NCI-H1105 (cell line): ENCODE measurements around the gene OPN1MW2.
"Not testable (repeated sequence)": the region's sequence is repeated elsewhere in the genome, so short reads cannot be mapped to it uniquely, and the experiment has no call there.

ENCODE experiments used
- DNase-seq: peaks from one replicate; lab custom pipeline; 2025; lab: John Stamatoyannopoulos, UW

Gene OPN1MW2

GRCh38 chrX:154219456-154219855 lies at the start of gene OPN1MW2:
Gene OPN1MW2, plus strand, starts transcription at chrX:154219756. Its CDS starts 60 bp downstream, at chrX:154219816.
- DNase-seq: not testable (repeated sequence)

GRCh38 chrX:154172535-154172943 lies 47.0 kb upstream of the OPN1MW2 start:
- not testable (repeated sequence) for DNase-seq

DNA sequence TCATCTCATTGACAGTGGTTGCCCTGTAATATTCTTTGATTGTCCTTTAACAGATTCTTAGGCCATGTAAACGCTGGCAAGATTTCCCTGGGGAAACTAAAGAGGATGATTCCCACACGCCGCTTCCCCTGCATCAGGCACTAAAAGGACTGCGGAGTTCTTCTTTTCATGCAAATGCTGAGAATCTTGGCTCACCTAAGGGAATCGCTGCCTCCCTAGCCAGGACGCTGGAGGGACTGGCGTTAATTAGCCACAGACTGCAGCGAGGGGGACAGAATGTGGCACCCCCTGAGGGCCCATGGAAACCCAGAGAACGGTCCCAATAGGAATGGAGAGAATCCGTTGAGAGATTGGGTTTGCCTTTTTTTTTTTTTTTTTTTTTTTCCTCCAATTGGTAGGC lies 45.2 kb upstream of the OPN1MW2 start:
- DNase-seq: not testable (repeated sequence)

DNA sequence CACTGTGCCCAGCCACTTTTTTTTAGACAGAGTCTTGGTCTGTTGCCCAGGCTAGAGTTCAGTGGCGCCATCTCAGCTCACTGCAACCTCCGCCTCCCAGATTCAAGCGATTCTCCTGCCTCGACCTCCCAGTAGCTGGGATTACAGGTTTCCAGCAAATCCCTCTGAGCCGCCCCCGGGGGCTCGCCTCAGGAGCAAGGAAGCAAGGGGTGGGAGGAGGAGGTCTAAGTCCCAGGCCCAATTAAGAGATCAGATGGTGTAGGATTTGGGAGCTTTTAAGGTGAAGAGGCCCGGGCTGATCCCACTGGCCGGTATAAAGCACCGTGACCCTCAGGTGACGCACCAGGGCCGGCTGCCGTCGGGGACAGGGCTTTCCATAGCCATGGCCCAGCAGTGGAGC lies 37.3 kb upstream of the OPN1MW2 start, which contains the start of gene OPN1MW:
TSS of gene OPN1MW (plus strand) at position 301 of the 400 bp plus-strand sequence. CDS start at position 383, 82 bp downstream.
- DNase-seq: not testable (repeated sequence)

- not testable (repeated sequence) for DNase-seq
These were observed 35.8 kb upstream of the OPN1MW2 start for GRCh38 chrX:154183794-154184193.

DNA sequence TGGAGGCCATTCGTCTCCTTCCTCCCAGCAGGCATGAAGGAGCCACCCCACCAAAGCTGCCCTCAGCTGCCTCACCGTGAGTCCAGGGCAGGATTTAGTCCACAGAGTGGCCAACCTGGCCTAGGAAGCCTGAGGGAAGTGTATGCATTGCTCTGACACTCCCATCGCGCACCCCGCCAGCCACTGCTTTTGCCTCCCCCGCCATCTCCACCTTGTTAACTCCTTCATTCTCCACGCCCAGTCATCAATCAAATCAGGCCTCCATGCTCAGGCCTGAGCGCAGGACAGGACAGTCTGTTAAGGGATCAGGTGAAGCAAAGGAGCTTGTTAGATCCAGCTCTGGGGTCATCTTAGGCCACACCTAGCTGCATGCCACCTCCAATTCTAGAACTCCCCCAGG lies 26.7 kb upstream of the OPN1MW2 start:
- not testable (repeated sequence) for DNase-seq

DNA sequence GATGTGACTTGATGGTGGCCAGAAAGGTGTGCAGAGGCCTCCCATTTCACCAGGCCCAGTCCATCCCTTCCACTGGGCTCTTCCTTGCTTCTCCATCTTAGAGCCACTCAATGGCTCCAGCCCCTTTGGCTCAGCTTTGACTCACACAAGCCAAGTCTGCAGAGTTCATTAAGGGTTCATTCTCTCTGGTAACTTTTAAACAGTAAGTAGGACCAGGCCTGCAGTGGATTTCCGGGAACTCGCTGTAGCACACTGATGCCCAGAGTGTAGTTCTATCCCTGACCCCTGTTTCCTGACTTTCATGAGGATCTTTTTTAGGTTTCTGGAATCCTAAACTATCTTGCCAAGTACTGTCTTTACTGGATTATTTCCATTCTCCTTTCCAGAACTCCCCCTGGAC lies 25.2 kb upstream of the OPN1MW2 start:
- DNase-seq: not testable (repeated sequence)

GRCh38 chrX:154196466-154196865 lies 23.1 kb upstream of the OPN1MW2 start:
- not testable (repeated sequence) for DNase-seq

DNA sequence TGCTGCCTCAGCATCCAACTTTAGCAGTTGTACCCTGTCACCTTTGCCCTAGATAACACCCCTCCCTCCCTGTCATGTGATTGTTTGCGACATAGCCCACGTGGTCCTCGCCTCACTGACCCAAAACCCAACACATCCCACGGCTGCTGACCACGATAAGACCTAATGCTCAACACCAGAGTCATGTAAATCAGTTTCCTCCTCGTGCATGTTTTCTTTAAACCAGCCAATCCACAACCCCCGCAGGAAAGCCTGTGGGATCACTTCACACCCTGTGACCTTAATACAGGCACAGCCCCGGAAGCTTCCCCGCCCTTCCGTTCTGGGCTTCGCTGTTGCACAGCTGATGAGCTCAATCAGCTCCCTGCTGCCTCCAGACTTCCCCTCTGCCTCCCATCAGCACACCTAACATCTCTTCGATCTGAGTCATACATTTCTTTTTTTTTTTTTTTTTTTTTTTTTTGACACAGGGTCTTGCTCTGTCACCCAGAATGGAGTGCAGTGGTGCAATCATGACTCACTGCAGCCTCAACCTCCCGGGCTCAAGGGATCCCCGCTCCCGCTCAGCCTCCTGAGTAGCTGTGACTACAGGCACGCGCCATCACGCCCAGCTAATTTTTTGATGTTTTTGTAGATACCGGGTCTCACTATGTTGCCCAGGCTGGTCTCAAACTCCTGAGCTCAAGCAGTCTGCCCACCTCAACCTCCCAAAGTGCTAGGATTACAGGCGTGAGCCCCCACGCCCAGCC lies 9.7 kb upstream of the OPN1MW2 start:
- not testable (repeated sequence) for DNase-seq

GRCh38 chrX:154211057-154211456 lies 8.5 kb upstream of the OPN1MW2 start:
- not testable (repeated sequence) for DNase-seq

DNA sequence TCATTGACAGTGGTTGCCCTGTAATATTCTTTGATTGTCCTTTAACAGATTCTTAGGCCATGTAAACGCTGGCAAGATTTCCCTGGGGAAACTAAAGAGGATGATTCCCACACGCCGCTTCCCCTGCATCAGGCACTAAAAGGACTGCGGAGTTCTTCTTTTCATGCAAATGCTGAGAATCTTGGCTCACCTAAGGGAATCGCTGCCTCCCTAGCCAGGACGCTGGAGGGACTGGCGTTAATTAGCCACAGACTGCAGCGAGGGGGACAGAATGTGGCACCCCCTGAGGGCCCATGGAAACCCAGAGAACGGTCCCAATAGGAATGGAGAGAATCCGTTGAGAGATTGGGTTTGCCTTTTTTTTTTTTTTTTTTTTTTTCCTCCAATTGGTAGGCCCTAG lies 8.1 kb upstream of the OPN1MW2 start:
- DNase-seq: not testable (repeated sequence)

- DNase-seq: not testable (repeated sequence)
These were observed 5.7 kb downstream of the OPN1MW2 start for GRCh38 chrX:154225292-154225691.

DNA sequence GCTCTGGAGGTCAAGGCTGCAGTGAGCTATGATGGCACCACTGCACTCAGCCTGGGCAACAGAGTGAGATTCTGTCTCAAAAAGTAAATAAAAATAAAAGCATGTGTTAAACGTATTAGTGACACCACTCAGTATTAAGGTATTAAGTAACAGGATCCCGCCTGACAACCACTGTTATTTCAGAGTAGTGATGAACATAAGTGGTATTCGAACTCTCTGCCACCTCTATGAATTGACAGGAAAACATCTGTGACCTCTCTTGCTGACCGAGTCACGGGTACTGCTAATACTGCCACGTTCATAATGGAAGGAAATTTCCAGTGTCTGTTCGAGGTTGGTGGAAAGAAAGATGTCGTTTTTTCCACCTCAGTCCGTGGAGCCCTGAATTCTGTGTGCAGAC lies 7.2 kb downstream of the OPN1MW2 start:
- not testable (repeated sequence) for DNase-seq

GRCh38 chrX:154231443-154231842 lies 11.9 kb downstream of the OPN1MW2 start:
- DNase-seq: not testable (repeated sequence)

DNA sequence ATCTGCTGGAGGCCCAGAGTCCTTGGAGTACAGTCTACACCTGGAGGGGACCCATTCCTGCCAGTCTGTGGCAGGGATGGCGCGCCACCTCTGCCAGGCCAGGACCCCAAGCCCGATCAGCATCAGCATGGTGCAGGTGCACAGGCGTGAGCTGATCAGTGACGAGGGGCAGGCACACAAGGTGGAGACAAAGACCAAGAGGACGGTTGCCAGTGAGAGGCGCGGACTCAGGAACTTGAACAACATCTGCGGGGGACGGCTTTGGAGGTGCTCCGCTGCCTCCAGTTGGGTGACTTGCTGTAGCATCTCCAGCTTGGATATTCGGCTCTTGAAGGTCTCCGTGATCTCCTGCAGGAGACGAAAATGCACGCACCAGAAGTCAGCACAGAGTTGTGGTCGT lies 14.1 kb downstream of the OPN1MW2 start:
- DNase-seq: not testable (repeated sequence)

- not testable (repeated sequence) for DNase-seq
These were observed 19.5 kb downstream of the OPN1MW2 start for GRCh38 chrX:154238939-154239559.

GRCh38 chrX:154239982-154240503 lies 20.5 kb downstream of the OPN1MW2 start:
- not testable (repeated sequence) for DNase-seq

DNA sequence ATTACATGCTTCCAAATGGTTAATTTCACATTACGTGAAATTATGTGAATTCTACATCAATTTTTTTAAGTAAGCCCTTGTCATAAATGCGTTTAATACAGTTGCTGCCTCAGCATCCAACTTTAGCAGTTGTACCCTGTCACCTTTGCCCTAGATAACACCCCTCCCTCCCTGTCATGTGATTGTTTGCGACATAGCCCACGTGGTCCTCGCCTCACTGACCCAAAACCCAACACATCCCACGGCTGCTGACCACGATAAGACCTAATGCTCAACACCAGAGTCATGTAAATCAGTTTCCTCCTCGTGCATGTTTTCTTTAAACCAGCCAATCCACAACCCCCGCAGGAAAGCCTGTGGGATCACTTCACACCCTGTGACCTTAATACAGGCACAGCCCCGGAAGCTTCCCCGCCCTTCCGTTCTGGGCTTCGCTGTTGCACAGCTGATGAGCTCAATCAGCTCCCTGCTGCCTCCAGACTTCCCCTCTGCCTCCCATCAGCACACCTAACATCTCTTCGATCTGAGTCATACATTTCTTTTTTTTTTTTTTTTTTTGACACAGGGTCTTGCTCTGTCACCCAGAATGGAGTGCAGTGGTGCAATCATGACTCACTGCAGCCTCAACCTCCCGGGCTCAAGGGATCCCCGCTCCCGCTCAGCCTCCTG lies 28.0 kb downstream of the OPN1MW2 start:
- DNase-seq: not testable (repeated sequence)

- not testable (repeated sequence) for DNase-seq
These were observed 28.5 kb downstream of the OPN1MW2 start for GRCh38 chrX:154248076-154248475.

DNA sequence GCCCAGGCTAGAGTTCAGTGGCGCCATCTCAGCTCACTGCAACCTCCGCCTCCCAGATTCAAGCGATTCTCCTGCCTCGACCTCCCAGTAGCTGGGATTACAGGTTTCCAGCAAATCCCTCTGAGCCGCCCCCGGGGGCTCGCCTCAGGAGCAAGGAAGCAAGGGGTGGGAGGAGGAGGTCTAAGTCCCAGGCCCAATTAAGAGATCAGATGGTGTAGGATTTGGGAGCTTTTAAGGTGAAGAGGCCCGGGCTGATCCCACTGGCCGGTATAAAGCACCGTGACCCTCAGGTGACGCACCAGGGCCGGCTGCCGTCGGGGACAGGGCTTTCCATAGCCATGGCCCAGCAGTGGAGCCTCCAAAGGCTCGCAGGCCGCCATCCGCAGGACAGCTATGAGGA lies 37.7 kb downstream of the OPN1MW2 start, which contains the start of gene OPN1MW3:
TSS of gene OPN1MW3 (plus strand) at position 301 of the 400 bp plus-strand sequence. CDS start at position 339, 38 bp downstream.
- not testable (repeated sequence) for DNase-seq

GRCh38 chrX:154258711-154259110 lies 39.2 kb downstream of the OPN1MW2 start:
- DNase-seq: not testable (repeated sequence)

DNA sequence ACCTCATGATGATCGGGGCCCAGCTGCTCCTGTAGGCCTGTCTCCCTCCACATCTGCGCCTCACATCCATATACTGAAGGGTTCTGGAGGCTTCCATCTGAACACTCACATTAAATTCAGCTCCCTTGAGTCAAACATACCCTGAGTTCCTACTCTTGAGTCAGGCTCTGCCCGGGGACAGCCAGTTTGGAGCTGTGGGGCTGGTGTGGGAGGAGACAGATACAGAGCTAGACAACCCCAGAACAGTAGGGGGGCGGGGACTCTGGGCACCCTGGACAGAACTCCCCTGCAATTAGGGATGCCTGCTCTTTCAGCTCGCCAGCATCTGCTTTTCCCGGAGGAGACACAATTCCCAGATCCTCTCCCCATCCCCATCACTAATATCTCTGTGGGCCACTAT lies 43.5 kb downstream of the OPN1MW2 start:
- DNase-seq: not testable (repeated sequence)
